KMS-11 (cell line): ENCODE results near the gene DYNLT5.
"Not testable (repeated sequence)": the region's sequence is repeated elsewhere in the genome, so short reads cannot be mapped to it uniquely, and the experiment has no call there.

Source experiments
- H2AFZ ChIP-seq: fragments of 200-600 bp; sonication (generic); 2 replicates; pipeline ENCODE4 v1.6.1; 2016; ENCODE audit warnings: antibody characterized with exemption, mixed run types, low read depth
- H3K27ac ChIP-seq: fragments of 200-600 bp; sonication (generic); 2 replicates; pipeline ENCODE4 v1.6.1; 2016; ENCODE audit warnings: mild to moderate bottlenecking, mixed run types
- H3K27me3 ChIP-seq: fragments of 200-600 bp; sonication (generic); 2 replicates; pipeline ENCODE4 v1.6.1; 2017; ENCODE audit warnings: mild to moderate bottlenecking, low read depth, mixed run types, moderate library complexity; ENCODE audit not compliant: insufficient read depth
- H3K36me3 ChIP-seq: fragments of 200-600 bp; sonication (generic); 2 replicates; pipeline ENCODE4 v1.6.1; 2017; ENCODE audit warnings: mild to moderate bottlenecking, mixed run types; ENCODE audit not compliant: insufficient read depth
- H3K4me1 ChIP-seq: fragments of 200-600 bp; sonication (generic); 2 replicates; pipeline ENCODE4 v1.6.1; 2016; ENCODE audit warnings: mild to moderate bottlenecking, low read depth, mixed run types; ENCODE audit not compliant: poor library complexity, severe bottlenecking
- H3K4me2 ChIP-seq: fragments of 200-600 bp; sonication (generic); 2 replicates; pipeline ENCODE4 v1.7.0; 2016; ENCODE audit warnings: mild to moderate bottlenecking, mixed run types
- H3K4me3 ChIP-seq: fragments of 200-600 bp; sonication (generic); IDR thresholded peaks from 2 replicates; pipeline ENCODE4 v1.6.1; 2017; ENCODE audit warnings: low read depth, low read length, mixed read lengths; ENCODE audit not compliant: insufficient read depth
- H3K79me2 ChIP-seq: fragments of 200-600 bp; sonication (generic); 2 replicates; pipeline ENCODE4 v1.6.1; 2016; ENCODE audit warnings: low read depth, mixed run types; ENCODE audit not compliant: insufficient read depth
- H3K9ac ChIP-seq: fragments of 200-600 bp; sonication (generic); 2 replicates; pipeline ENCODE4 v1.6.1; 2016; ENCODE audit warnings: mild to moderate bottlenecking, mixed run types
- H4K20me1 ChIP-seq: fragments of 200-600 bp; sonication (generic); 2 replicates; pipeline ENCODE4 v1.6.1; 2016; ENCODE audit warnings: mild to moderate bottlenecking, mixed run types; ENCODE audit not compliant: insufficient read depth
- TF ChIP-seq, protein P1 (sequence below): fragments of 200-600 bp; sonication (generic); conservative IDR thresholded peaks from 2 replicates; pipeline ENCODE4 v1.6.1; 2017; ENCODE audit warnings: low read depth, mild to moderate bottlenecking, antibody characterized with exemption, low read length, moderate library complexity, mixed read lengths

Gene DYNLT5

DNA sequence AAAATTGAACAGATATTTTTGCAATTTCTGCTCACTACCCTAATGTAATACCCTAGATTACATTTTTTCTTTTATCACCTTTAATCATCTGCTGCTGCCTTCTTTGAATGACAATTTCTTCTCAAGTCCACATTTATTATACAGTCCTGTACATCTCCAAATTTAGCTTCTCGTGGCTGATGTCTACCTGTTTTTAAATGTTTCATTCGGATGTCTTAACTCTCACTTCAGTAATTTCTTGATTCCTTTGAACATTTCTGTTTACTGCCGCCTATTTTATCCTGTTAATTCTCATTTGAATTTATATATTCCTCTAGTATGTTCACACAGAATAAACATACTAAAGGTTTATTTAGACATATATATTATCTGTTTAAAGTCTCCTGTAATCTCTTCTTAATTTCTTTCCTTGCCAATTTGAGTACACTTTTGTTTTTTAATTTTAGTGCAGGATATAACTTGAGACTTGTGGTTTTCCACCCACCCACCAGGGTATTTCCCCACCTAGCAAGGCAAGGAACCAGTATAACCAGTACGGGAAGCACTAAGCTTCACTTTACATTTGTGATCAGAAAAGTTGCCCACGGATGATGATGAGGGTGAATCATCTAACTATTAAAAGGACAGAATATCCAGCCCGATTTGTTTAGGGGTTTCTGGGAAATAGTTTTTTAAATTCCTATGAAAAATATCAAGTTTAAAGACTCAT, 36.1 kb downstream of the DYNLT5 start:
- Histone ChIP-seq H2AFZ (no peak overlapping the region), H4K20me1 (no peaks in the 10 kb centered on the region), H3K27ac (no peak overlapping the region), H3K4me2 (0 out of 2 replicates have a peak overlapping the region, but pooled peaks have one; percentile 42), H3K79me2 (no peaks in the 10 kb centered on the region), H3K4me1 (peaks cover 15% of the 10 kb centered on the region), H3K9ac (no peak overlapping the region), H3K36me3 (no peaks in the 10 kb centered on the region), H3K27me3 (no peaks in the 10 kb centered on the region), H3K4me3 (no peak overlapping the region)
- TF ChIP-seq, protein P1, sequence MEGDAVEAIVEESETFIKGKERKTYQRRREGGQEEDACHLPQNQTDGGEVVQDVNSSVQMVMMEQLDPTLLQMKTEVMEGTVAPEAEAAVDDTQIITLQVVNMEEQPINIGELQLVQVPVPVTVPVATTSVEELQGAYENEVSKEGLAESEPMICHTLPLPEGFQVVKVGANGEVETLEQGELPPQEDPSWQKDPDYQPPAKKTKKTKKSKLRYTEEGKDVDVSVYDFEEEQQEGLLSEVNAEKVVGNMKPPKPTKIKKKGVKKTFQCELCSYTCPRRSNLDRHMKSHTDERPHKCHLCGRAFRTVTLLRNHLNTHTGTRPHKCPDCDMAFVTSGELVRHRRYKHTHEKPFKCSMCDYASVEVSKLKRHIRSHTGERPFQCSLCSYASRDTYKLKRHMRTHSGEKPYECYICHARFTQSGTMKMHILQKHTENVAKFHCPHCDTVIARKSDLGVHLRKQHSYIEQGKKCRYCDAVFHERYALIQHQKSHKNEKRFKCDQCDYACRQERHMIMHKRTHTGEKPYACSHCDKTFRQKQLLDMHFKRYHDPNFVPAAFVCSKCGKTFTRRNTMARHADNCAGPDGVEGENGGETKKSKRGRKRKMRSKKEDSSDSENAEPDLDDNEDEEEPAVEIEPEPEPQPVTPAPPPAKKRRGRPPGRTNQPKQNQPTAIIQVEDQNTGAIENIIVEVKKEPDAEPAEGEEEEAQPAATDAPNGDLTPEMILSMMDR = no peak

DNA sequence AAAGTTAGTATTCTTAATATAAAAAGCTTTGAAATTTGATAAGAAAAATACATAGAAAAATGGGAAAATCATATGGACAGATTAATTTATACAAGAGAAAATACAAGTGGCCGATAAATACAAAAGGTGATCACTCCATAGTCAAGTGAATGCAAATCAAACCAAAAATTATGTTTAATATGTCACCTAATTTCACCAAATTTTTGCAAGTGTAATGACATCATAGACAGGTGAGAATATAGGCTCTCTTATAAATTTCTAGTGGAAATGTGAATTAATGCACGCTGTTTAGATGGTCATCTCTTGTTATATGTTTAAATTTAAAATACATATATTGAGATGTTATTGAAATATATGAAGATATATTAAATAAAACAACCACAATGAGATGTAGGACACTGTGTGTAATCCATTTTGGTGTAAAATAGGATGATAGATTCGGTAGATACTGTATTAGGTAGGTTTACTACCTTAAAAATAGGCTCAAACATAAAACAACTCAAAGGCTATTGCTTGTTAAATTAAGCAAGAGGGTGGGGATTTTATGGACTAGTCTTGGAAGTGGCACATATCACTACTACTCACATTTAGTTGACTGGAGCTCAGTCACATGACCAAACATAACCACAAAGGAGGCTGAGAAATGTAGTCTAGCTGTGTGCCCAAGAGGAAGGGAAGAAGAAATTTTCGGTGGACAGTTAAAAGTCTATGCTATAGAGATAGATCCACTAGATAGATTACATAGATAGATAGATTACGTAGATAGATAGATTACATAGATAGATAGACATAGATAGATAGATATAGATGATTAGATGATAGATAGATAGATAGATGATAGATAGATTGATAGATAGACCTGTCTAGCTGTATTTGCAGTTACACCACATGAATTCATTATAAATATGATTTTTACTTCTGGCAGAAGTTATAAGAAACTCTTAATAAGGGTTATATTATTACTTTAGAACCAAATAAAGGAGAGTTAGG, 39.7 kb downstream of the DYNLT5 start:
- no peaks in the 10 kb centered on the region for H3K36me3 ChIP-seq
- no peak overlapping the region for H3K27ac ChIP-seq
- TF ChIP-seq, protein P1 = no peak
- H3K4me3 ChIP-seq = no peak overlapping the region
- H3K27me3 ChIP-seq = no peaks in the 10 kb centered on the region
- H3K9ac ChIP-seq = no peak overlapping the region
- H3K4me2 ChIP-seq = no peak overlapping the region
- H2AFZ ChIP-seq = no peak overlapping the region
- H3K4me1 ChIP-seq = peaks cover 15% of the 10 kb centered on the region
- H4K20me1 ChIP-seq = no peaks in the 10 kb centered on the region
- no peaks in the 10 kb centered on the region for H3K79me2 ChIP-seq

DNA sequence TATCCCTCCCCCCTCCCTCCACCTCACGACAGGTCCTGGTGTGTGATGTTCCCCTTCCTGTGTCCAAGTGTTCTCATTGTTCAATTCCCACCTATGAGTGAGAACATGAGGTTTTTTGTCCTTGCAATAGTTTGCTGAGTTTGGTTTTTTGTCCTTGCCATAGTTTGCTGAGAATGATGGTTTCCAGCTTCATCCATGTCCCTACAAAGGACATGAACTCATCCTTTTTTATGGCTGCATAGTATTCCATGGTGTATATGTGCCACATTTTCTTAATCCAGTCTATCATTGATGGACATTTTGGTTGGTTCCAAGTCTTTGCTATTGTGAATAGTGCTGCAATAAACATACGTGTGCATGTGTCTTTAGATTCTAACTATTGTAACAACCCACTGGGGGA, 43.6 kb downstream of the DYNLT5 start:
- H3K9ac ChIP-seq, H3K27me3 ChIP-seq, H3K79me2 ChIP-seq, H3K4me2 ChIP-seq, H3K27ac ChIP-seq, H2AFZ ChIP-seq, H3K36me3 ChIP-seq, H3K4me1 ChIP-seq, H4K20me1 ChIP-seq, H3K4me3 ChIP-seq: not testable (repeated sequence)

DNA sequence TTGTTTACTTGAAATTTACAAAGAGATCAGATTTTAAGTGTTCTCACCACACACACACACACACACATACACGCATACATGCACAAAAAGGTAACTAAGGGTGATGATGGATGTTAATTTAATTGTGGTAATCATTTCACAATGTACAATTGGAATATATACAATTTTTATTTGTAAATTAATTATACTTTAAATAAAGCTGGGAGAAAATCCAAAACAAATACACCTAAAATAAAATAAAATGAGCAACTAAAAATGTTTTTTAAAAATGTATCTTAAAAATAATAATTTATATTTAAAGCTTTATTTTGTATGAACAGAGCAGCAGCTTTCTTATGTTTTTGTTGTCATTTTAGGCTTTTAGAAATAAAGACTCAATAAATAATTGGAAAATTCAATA, 57.0 kb downstream of the DYNLT5 start:
- Histone ChIP-seq H3K4me2 (no peak overlapping the region), H3K9ac (no peak overlapping the region), H3K27me3 (no peaks in the 10 kb centered on the region), H3K79me2 (no peaks in the 10 kb centered on the region), H2AFZ (no peak overlapping the region), H3K4me1 (no peaks in the 10 kb centered on the region), H3K27ac (no peak overlapping the region), H3K36me3 (no peaks in the 10 kb centered on the region), H3K4me3 (no peak overlapping the region), H4K20me1 (no peaks in the 10 kb centered on the region)
- TF ChIP-seq, protein P1 = no peak
